SK-N-SH treated with all-trans-retinoic acid at 6 μM for 48 hours (cell line): Measurements from ENCODE around the gene SAYSD1.

ENCODE experiments used
- GLIS3 ChIP-seq: fragments of 250-450 bp; sonication (Bioruptor Pico); IDR thresholded peaks from 2 replicates; pipeline ENCODE4 v1.5.0; 2020; ENCODE audit warnings: mild to moderate bottlenecking, moderate library complexity
- RARB ChIP-seq: fragments of 250-450 bp; sonication (Bioruptor Pico); IDR thresholded peaks from 2 replicates; pipeline ENCODE4 v1.8.0; 2021; ENCODE audit warnings: mild to moderate bottlenecking, moderate library complexity

- TF ChIP-seq GLIS3 (CRISPR knock-in tag), result no peak
- no peak for TF ChIP-seq RARB (CRISPR knock-in tag)
Observed at GRCh38 chr6:39093149-39093708, 21.8 kb downstream of the SAYSD1 start.
